NCI-H774 (cell line): Measurements from ENCODE around the gene KIDINS220.
A peak's percentile ranks its signal among the peaks of the same experiment; 100 is the strongest.

Source experiments
- DNase-seq: peaks from one replicate; lab custom pipeline; 2025; lab: John Stamatoyannopoulos, UW

The KIDINS220 gene

DNA sequence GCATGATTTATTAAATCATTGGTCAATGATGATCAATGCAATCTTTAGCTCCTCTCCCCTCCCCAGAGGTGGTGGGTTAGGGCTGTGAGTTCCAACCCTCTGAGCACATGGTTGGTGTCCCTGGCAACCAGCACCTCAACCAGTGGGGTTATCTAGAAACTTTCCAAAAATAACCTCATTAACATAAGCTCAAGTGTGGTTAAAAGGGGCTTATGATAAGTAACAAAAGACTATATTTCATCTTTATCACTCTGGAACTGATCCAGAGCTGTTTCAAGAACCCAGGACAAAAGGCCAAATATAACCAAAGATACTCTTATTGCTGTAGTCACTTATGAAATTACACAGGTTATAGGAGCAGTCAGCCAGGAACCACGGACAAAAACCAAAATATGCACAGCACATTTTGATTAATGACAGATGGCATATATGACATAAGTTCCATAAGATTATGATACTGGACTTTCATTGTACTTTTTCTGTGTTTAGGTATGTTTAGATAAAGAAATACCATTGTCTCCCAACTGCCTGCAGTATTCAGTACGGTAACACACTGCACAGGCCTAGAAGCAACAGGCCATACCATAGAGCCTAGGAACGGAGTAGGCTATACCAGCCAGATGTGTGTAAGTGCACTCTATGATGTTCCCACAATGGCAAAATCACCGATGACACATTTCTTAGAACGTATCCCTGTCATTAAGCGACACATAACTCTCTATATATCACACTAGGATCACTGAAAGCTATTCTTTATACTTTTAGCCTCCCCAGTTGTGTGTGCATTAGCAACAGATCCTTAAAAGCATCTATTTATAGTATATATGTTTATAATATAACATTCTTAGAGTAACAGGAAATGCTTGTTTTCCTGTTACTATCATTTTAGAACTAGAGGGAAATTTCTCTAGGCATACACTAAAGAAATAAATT is 31.9 kb downstream of the KIDINS220 start:
- no peak for DNase-seq

GRCh38 chr2:8803658-8804379 is 33.6 kb downstream of the KIDINS220 start:
- peak; percentile 72 for DNase-seq

DNA sequence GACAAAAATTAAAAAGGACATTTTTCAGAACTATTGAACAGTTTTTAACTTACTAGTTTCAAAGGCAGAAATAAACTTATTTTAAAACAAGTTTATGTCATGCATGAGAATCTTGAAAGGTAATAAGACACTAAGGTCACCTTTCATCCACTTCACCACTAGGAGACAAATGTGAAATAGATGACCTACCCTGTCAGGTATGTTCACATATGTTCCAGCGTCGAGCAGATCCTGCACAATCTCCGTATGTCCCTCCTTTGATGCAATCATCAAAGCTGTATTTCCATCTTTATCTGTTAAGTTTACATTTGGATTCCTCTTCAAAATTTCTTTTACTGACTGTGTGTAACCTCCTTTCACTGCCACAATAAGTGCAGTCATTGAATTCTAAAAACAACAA is 34.7 kb downstream of the KIDINS220 start:
- DNase-seq, result no peak

DNA sequence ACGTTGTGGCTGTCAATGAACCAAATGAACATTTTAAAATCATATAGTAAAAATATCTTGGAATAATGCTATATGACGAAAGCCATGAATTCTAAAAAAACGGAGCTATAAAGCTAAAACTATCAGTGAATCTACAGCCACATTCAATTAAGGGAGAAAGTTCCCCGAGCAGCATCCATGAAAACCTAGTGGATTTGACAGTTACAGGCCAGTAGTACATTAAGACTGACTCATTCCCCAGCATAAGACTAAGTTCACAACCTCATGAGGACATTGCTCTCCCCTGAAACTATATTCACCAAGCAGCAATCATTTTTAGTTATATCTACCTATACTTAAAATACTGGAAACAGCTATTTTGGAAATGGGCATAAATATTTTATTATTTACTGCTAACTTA is 36.6 kb downstream of the KIDINS220 start:
- no peak for DNase-seq

DNA sequence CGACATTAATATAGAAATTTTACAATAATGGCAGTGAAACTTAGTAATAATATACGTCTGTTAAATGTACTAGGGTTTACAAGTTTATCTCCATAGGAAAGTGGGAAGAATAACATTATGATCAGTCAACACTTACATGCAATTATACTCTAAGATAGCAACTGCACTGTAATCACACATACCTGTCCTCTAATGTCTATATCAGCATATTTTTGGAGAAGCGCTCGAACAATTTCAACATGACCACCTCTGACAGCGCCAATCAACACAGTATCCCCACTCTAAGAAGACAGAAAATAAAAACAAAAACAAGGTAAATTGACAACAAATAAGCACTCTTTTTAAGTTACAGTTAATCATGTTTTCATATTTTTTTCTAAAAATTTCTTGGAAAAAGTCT is 37.2 kb downstream of the KIDINS220 start:
- DNase-seq, result no peak

DNA sequence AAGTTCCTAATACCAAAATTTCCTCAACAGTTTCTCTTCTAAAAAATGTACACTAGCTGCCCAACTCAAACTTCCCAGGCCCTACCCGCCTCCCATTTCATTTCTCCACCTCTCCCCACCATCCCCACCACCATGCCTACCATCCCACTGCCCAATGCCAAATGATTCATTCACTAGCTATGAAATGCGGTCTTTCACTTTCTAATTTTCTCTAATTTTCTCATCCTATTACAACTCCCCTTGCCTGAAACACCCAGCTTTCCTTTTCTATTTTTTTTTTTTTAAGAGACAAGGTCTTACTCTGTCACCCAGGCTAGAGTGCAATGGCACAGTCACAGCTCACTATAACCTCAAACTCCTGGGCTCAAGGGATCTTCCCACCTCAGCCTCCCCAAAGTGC is 38.4 kb downstream of the KIDINS220 start:
- no peak for DNase-seq

DNA sequence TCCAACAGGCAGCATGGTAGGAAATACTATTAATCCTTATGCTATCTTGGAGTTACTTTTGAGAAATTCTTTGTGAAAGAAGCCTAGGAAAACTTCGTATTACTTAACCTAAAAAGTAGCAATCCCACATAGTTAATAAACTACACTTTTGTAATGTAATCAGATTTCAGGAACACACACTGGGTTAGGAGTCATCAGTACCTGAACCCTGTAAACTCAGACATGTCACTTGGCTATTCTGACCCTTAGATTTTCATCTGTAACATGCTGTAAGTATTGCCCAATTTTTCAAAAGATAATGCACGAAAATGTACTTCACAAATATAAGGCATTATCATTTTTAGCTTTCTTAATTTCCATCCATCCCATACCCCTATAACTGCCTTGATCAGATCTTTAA is 39.0 kb downstream of the KIDINS220 start:
- no peak for DNase-seq

DNA sequence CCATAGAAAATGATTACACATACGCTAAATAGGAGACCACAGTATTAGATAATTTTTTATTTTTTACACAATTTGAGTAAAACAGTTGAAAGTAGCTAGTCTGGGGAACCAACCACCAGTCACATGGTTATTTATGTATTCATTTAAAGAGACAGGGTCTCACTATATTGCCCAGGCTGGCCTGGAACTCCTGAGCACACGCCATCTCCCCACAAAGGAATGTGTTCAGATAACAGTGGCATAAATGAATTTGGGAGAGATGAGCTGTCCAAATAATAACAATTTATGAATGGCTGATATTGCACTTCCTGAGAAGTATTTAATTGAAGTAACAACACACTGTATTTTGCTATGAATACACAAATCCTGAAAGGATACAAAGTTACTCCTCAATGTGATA is 39.7 kb downstream of the KIDINS220 start:
- DNase-seq, result no peak

- no peak for DNase-seq
These were observed 40.4 kb downstream of the KIDINS220 start for GRCh38 chr2:8796878-8797550.

DNA sequence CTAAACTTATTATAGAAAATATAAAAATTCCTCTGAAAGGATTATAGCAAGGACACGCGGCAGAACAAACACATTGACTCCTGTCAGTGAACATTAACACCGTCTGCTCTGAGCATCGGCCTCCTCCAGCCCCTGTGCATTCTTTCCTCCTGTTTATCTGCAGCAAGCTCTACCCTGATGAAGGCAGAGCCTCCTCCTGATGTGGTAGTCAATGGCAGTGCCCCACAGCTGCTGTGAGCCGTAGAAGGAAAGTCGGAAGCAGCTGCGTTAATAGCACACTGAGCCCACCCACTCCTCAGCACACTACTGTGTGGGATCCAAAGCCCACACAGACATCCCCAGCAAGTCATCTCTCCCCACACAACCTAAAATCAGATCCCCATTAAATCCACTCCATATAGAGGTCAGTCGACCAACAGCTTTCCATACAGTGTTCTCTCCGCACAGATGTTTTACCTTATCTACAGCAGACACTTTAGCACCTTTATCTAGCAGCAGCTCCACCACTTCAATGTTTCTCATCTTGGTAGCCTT is 41.0 kb downstream of the KIDINS220 start:
- DNase-seq, result no peak

DNA sequence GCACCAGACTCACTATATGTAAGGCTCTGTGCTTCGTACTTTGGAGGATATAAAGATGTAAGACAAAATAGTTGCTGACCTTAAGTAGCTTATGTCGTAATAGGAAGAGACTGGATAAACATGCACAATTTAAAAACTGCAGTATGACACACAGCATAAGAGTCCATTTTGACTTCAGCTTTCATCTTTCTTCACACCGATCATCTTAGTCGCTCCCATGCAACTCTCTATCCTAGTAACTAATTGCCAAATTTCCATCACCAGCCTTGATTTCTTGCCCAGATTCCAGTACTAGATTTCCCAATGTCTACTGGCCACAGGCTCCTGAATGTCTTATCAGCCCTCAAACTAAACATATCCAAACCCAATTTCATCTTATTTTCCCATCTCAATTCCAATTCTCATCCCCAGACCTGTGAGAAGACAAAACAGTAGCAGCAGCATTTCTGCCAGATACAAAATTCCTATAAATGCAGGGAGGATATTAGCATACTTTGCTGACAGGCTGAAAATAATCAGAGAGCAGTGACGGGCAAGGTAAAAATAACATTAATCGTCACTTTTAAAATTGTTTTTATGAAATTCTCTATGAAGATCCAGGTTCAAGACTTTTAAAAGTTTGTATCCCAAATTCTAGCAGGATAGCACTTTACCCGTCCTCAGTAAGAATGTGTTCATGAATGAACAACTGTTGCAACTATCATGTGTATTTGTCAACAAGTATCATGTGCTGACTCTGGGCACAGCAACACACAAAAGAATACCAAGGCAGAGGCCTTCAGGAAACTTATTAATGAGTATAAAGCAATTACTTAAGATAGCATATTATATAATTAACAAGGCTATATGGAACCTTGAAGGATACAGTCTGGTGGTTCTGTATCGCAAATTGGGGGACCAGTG is 42.2 kb downstream of the KIDINS220 start:
- DNase-seq, result no peak

- DNase-seq, result no peak
These were observed 46.7 kb downstream of the KIDINS220 start for GRCh38 chr2:8790739-8791162.

- DNase-seq, result no peak
These were observed 51.0 kb downstream of the KIDINS220 start for GRCh38 chr2:8786463-8786862.

DNA sequence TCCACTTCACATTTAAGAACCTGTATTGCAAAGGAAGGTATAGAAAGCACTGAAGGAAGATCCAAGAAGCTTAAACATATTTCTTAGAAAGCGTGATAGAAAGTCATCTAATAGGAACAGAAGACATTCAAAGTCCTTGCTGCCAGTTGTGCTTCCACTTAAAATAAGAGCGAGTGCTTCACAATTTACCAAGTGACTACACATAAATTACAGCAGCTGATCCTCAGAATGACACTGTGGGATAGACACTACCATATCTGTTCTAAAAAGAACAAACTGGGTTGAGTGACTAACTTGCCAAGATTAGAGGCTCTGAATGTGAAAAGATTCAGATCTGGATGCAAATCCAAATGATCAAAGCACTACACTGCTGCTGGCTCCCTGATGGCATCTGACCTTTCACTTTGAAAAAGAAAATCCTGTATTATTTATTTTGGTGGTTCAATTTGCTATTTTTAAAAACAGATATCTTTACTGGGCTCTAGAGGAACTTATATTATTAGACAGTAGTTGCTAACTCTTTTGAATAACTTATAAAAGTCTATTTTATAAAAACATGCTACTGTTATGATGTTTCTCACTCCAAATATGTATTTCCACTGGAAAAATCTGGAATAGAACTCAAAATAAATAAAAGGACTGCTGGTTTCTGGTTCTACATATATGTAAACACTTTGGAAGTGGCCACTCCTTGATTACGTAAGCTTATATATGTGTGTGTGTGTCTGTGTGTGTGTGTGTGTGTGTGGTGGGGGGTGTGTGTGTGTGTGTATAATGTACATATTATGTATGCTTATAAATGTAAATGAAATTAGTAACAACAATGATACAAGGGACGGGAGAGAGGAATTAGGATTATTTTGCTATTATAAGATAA is 57.4 kb downstream of the KIDINS220 start:
- no peak for DNase-seq

GRCh38 chr2:8774371-8774770 is 63.0 kb downstream of the KIDINS220 start:
- DNase-seq, result no peak

- DNase-seq, result no peak
These were observed 70.1 kb downstream of the KIDINS220 start for GRCh38 chr2:8767324-8767723.

DNA sequence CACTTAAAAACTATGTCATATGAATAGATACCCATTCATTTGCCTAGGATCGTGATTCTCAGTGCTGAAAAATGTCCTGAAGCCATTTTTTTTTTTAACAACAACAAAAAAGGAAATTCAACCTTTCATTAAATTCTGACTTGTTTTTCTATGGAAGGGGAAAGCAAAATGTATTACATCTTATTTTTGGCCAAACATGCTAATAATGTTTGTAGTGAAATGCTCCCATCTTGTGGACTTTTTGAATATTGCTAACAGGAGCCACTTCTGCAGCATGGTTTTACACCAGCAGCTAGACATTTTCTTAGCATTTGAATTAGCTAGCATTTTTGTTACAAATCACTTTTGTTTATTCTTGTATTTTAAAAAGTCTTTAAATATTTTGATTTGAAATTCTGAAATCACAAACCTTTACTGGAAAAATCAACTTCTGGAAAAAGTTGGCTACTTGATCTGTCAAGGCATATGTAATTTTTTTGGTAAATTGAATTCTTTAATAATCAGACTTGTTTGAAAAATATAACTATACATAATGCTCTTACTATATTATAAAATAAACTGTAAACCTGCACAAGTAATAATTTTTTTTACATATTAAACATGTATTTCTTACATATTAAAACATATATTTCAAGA is 75.8 kb downstream of the KIDINS220 start:
- DNase-seq, result peak; percentile 30

DNA sequence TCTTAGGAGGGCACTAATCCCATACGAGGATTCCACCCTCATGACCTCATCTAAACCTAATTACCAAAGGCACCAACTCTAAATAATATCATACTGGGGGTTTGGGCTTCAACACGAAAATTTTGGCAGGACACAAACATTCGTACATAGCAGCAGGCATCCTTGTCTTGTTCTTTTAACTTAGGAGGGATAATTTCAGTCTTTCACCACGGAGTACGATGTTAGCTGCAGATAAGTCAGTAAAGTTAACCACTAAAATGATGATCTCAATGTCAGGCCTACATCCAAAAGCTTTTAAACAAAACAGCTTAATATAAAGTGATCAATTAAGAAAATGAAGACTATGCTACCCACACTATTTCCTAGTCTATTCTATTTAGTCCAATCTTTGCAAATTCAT is 80.7 kb downstream of the KIDINS220 start:
- no peak for DNase-seq

- no peak for DNase-seq
These were observed 81.2 kb downstream of the KIDINS220 start for GRCh38 chr2:8756230-8756629.
